ENCODE measurements around the gene CAMLG. TPM values are rescaled to one million over a fixed set of nuclear protein-coding genes. Genes with fewer than 3 reads are reported as not detected.
"Not testable (repeated sequence)": the region's sequence is repeated elsewhere in the genome, so short reads cannot be mapped to it uniquely, and the experiment has no call there.

Gene CAMLG
- total RNA-seq, 3 donors from 2014 or later (not counting 1 experiment from before 2014, with no cell fraction given): 23.5 to 35.9 (median 34.6) TPM

DNA sequence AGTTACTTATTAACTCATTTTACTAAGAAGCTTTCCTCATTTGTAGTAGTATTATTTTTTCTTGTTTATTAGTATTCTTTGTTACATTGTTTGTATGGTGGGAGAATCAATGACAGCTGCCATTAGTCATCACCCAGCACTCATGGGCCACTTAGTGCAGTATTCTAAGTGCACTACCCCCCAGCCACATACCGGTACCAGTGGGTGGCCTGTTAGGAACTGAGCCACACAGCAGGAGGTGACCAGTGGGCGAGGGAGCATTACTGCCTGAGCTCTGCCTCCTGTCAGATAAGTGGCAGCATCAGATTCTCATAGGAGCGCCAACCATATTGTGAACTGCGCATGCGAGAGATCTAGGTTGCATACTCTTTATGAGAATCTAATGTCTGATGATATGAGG is 24.2 kb upstream of the CAMLG start:
- Mint-ChIP-seq H3K36me3 (peaks cover 7% of the 10 kb centered on the region), H3K4me3 (no peak overlapping the region), H3K9me3 (no peaks in the 10 kb centered on the region), H3K27me3 (ENCODE audit: low read depth in 2 of 2) (no peaks in the 10 kb centered on the region), H3K27ac (no peak overlapping the region), H3K4me1 (no peaks in the 10 kb centered on the region)
- DNase-seq (no peak), ATAC-seq (peak in 1 of 3 donors; percentile 32)
- no peaks in the 10 kb centered on the region for H3K9me3 ChIP-seq (ENCODE audit: control insufficient read depth, insufficient read depth, low read length)
- TF ChIP-seq, protein P1, sequence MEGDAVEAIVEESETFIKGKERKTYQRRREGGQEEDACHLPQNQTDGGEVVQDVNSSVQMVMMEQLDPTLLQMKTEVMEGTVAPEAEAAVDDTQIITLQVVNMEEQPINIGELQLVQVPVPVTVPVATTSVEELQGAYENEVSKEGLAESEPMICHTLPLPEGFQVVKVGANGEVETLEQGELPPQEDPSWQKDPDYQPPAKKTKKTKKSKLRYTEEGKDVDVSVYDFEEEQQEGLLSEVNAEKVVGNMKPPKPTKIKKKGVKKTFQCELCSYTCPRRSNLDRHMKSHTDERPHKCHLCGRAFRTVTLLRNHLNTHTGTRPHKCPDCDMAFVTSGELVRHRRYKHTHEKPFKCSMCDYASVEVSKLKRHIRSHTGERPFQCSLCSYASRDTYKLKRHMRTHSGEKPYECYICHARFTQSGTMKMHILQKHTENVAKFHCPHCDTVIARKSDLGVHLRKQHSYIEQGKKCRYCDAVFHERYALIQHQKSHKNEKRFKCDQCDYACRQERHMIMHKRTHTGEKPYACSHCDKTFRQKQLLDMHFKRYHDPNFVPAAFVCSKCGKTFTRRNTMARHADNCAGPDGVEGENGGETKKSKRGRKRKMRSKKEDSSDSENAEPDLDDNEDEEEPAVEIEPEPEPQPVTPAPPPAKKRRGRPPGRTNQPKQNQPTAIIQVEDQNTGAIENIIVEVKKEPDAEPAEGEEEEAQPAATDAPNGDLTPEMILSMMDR (IDR thresholded peaks at IDR 0.05): no peak
- 98% methylated on average over 3 of the region's 5 CpGs for WGBS (ENCODE audit: insufficient coverage)
- peaks cover 48% of the 10 kb centered on the region for H3K36me3 ChIP-seq (ENCODE audit: control insufficient read depth, insufficient read depth, low read length)
- no peak overlapping the region for H3K27ac ChIP-seq (ENCODE audit: low read length)
- no peaks in the 10 kb centered on the region for H3K4me1 ChIP-seq (ENCODE audit: control insufficient read depth, insufficient read depth, low read length)
- no peak overlapping the region for H3K4me3 ChIP-seq (ENCODE audit: low read length)
- intact Hi-C loops (cut with micrococcal nuclease): no loop called here
- no peaks in the 10 kb centered on the region for H3K27me3 ChIP-seq (ENCODE audit: control insufficient read depth, insufficient read depth, low read length)

DNA sequence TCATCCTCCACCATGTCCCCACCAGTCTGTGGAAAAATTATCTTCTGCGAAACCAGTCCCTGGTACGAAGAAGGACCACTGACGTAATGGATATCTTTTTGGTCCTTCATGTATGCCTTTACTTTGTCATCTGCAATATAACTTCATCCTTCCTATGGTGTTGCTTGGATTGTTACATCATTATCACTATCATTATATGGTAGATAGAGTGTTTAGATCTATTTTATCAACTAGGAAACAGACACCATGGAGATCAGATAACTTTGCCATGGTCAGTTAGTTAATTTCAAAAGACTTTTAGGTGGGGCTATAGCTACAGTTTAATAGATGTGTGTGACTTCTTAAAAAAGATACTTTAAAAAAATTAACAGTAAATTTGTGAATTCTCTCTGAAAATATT is 23.8 kb upstream of the CAMLG start:
- intact Hi-C loops (cut with micrococcal nuclease): no loop called here
- ATAC-seq: peak in 1 of 3 donors; percentile 85
- H3K4me3 ChIP-seq (ENCODE audit: low read length): no peak overlapping the region
- DNase-seq: no peak
- Mint-ChIP-seq H3K4me3 (no peak overlapping the region), H3K27ac (no peak overlapping the region), H3K27me3 (ENCODE audit: low read depth in 2 of 2) (no peaks in the 10 kb centered on the region), H3K4me1 (no peaks in the 10 kb centered on the region), H3K9me3 (no peaks in the 10 kb centered on the region), H3K36me3 (peaks cover 7% of the 10 kb centered on the region)
- no peaks in the 10 kb centered on the region for H3K4me1 ChIP-seq (ENCODE audit: control insufficient read depth, insufficient read depth, low read length)
- no peak overlapping the region for H3K27ac ChIP-seq (ENCODE audit: low read length)
- no peaks in the 10 kb centered on the region for H3K27me3 ChIP-seq (ENCODE audit: control insufficient read depth, insufficient read depth, low read length)
- TF ChIP-seq, protein P1 (IDR thresholded peaks at IDR 0.05): no peak
- WGBS (ENCODE audit: insufficient coverage): 93% methylated on average over 3 of the region's 3 CpGs
- H3K9me3 ChIP-seq (ENCODE audit: control insufficient read depth, insufficient read depth, low read length): no peaks in the 10 kb centered on the region
- H3K36me3 ChIP-seq (ENCODE audit: control insufficient read depth, insufficient read depth, low read length): peaks cover 47% of the 10 kb centered on the region

DNA sequence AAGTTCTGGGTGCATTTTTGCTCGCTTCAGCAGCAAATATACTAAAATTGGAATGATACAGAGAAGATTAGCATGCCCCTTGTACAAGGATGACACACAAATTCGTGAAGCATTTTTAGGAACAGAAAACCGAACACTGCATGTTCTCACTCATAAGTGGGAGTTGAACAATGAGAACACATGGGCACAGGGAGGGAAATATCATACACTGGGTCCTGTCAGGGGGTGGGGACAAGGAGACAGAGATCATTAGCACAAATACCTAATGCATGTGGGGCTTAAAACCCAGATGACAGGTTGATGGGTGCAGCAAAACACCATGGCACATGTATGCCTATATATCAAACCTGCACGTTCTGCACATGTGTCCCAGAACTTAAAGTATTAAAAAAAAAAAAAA is 22.9 kb upstream of the CAMLG start:
- H3K9me3 ChIP-seq (ENCODE audit: control insufficient read depth, insufficient read depth, low read length); H3K4me3 Mint-ChIP-seq; H3K27me3 ChIP-seq (ENCODE audit: control insufficient read depth, insufficient read depth, low read length); H3K4me1 Mint-ChIP-seq; H3K27me3 Mint-ChIP-seq (ENCODE audit: low read depth in 2 of 2); H3K36me3 Mint-ChIP-seq; H3K4me3 ChIP-seq (ENCODE audit: low read length); H3K4me1 ChIP-seq (ENCODE audit: control insufficient read depth, insufficient read depth, low read length); DNase-seq; H3K27ac Mint-ChIP-seq; ATAC-seq; H3K27ac ChIP-seq (ENCODE audit: low read length); H3K9me3 Mint-ChIP-seq; intact Hi-C loops (cut with micrococcal nuclease): not testable (repeated sequence)
- H3K36me3 ChIP-seq (ENCODE audit: control insufficient read depth, insufficient read depth, low read length): peaks cover 49% of the 10 kb centered on the region
- WGBS (ENCODE audit: insufficient coverage): 96% methylated on average over 4 of the region's 4 CpGs

DNA sequence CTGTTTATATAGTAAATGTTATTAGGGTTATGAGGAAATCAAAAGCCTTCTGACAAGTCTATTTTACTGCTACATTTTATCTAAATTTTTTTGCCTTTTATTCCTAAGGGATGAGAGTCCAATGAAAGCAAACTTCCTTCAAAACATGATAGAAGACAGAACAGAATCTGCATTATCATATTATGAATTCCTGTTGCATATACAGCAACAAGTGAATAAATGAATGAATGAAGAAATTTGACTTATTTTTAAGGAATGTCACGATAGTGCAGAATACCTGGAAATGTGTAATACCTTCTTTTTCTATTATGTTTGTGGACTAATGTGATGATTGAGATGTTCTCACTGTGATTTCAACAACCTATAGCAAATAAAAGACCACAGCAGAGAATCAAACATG is 13.5 kb upstream of the CAMLG start:
- Histone ChIP-seq H3K4me3 (ENCODE audit: low read length) (no peak overlapping the region), H3K36me3 (ENCODE audit: control insufficient read depth, insufficient read depth, low read length) (peaks cover 40% of the 10 kb centered on the region), H3K27ac (ENCODE audit: low read length) (no peak overlapping the region), H3K9me3 (ENCODE audit: control insufficient read depth, insufficient read depth, low read length) (no peaks in the 10 kb centered on the region), H3K27me3 (ENCODE audit: control insufficient read depth, insufficient read depth, low read length) (no peaks in the 10 kb centered on the region), H3K4me1 (ENCODE audit: control insufficient read depth, insufficient read depth, low read length) (no peaks in the 10 kb centered on the region)
- no peaks in the 10 kb centered on the region for H3K4me1 Mint-ChIP-seq
- no peaks in the 10 kb centered on the region for H3K27me3 Mint-ChIP-seq (ENCODE audit: low read depth in 2 of 2)
- no CpG with 5 or more reads among the region's 1 CpG for WGBS (ENCODE audit: insufficient coverage)
- H3K27ac Mint-ChIP-seq: no peak overlapping the region
- no peaks in the 10 kb centered on the region for H3K36me3 Mint-ChIP-seq
- intact Hi-C loops (cut with micrococcal nuclease): no loop called here
- no peak for ATAC-seq
- no peak overlapping the region for H3K4me3 Mint-ChIP-seq
- DNase-seq: no peak
- H3K9me3 Mint-ChIP-seq: no peaks in the 10 kb centered on the region
- TF ChIP-seq, protein P1 (IDR thresholded peaks at IDR 0.05): no peak

All from natural killer cell (primary cell).